Measurements from ENCODE around the gene DLX6.

The DLX6 gene

GRCh38 chr7:97013845-97014134, 8.4 kb downstream of the DLX6 start:
- TF ChIP-seq ZFX (IDR thresholded peaks at IDR 0.05) = no peak
- TF ChIP-seq CTCF (conservative IDR thresholded peaks at IDR 0.05) = no peak

GRCh38 chr7:97014145-97014750, 8.9 kb downstream of the DLX6 start:
- H3K27ac ChIP-seq = no peak overlapping the region
- TF ChIP-seq ZFX (IDR thresholded peaks at IDR 0.05) (no peak), CTCF (conservative IDR thresholded peaks at IDR 0.05) (no peak; the same call in 1 of the 2 replicates)

More at GRCh38 chr7:97013845-97014134, 8.4 kb downstream of the DLX6 start:
- H3K27ac ChIP-seq = no peak overlapping the region

GRCh38 chr7:97015279-97015678, 9.9 kb downstream of the DLX6 start:
- TF ChIP-seq ZFX (IDR thresholded peaks at IDR 0.05) (no peak), CTCF (conservative IDR thresholded peaks at IDR 0.05) (no peak)
- H3K27ac ChIP-seq = no peak overlapping the region

GRCh38 chr7:97015756-97016380, 10.5 kb downstream of the DLX6 start:
- H3K27ac ChIP-seq = no peak overlapping the region
- no peak for TF ChIP-seq ZFX (IDR thresholded peaks at IDR 0.05)
- no peak for TF ChIP-seq CTCF (conservative IDR thresholded peaks at IDR 0.05)

- TF ChIP-seq CTCF (conservative IDR thresholded peaks at IDR 0.05) = no peak
- TF ChIP-seq ZFX (IDR thresholded peaks at IDR 0.05) = no peak
- no peak overlapping the region for H3K27ac ChIP-seq
These were observed 11.2 kb downstream of the DLX6 start for GRCh38 chr7:97016381-97017191.

- TF ChIP-seq ZFX (IDR thresholded peaks at IDR 0.05) (no peak), CTCF (conservative IDR thresholded peaks at IDR 0.05) (no peak)
- H3K27ac ChIP-seq = no peak overlapping the region
These were observed 12.1 kb downstream of the DLX6 start for GRCh38 chr7:97017192-97018125.

Data from C4-2B (cell line).